ENCODE measurements around the gene ZNF525. TPM values are rescaled to one million over a fixed set of nuclear protein-coding genes. Genes with fewer than 3 reads are reported as not detected.

The ZNF525 gene
- 10 to 100 TPM; 15.0 to 25.7 (median 22.3) TPM for total RNA-seq

- Histone ChIP-seq H3K9me3 (no peaks in the 10 kb centered on the region), H3K4me1 (no peaks in the 10 kb centered on the region), H3K27ac (peak within 1 kb of the TSS; percentile 74 to 83), H3K27me3 (no peaks in the 10 kb centered on the region), H3K36me3 (no peaks in the 10 kb centered on the region), H3K4me3 (peak within 1 kb of the TSS; percentile 52 to 65)
- intact Hi-C loops (cut with DNase I; ENCODE audit: low total_unique reads): no loop called here
- TF ChIP-seq CTCF (IDR thresholded peaks at IDR 0.05) (no peak), POLR2A (IDR thresholded peaks at IDR 0.05) (peak in 1 of 2 donors; percentile 44)
- DNase-seq: peak; percentile 92
Measured at GRCh38 chr19:53365134-53365898, at the start of gene ZNF525. Gene ZNF525 (plus strand): TSS chr19:53365705. CDS start chr19:53372282, 6,577 bp downstream.

DNA sequence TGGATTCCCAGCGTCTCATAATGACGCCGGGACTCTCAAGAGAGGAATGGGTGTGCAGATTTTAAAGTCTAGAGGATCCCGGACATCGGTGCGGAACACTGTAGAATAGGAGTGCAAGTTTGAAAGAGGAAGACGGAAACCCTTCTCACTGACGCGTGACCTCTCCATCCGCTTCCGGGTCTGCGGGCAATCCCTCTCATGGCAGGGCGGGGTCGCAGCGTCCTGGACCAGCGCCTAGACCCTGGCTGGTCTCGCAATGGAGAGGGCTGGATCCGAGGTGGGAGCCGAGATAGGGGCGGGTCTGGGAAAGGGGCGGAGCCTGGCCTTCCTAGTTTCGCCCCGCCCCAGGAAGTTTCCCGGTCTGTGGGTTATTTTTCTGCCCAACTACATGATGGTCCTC lies 36.5 kb upstream of the ZNF525 start:
- Histone ChIP-seq H3K27me3 (no peaks in the 10 kb centered on the region), H3K27ac (no peak overlapping the region), H3K36me3 (no peaks in the 10 kb centered on the region), H3K9me3 (no peaks in the 10 kb centered on the region), H3K4me3 (no peak overlapping the region), H3K4me1 (no peaks in the 10 kb centered on the region)
- peak; percentile 35 to 70 for DNase-seq
- TF ChIP-seq CTCF (IDR thresholded peaks at IDR 0.05) (no peak), POLR2A (IDR thresholded peaks at IDR 0.05) (no peak)
- intact Hi-C loops (cut with DNase I; ENCODE audit: low total_unique reads): no loop called here

- TF ChIP-seq POLR2A (IDR thresholded peaks at IDR 0.05): no peak
- no peak for TF ChIP-seq CTCF (IDR thresholded peaks at IDR 0.05)
- Histone ChIP-seq H3K4me1 (no peaks in the 10 kb centered on the region), H3K36me3 (no peaks in the 10 kb centered on the region), H3K27me3 (no peaks in the 10 kb centered on the region), H3K9me3 (no peaks in the 10 kb centered on the region), H3K27ac (peak overlapping the region; percentile 79 to 88), H3K4me3 (peak overlapping the region in 1 of 2 donors; percentile 77)
- no peak for DNase-seq
- intact Hi-C loops (cut with DNase I; ENCODE audit: low total_unique reads): no loop called here
Measured at GRCh38 chr19:53332484-53332883, 33.0 kb upstream of the ZNF525 start.

GRCh38 chr19:53333066-53333462 lies 32.4 kb upstream of the ZNF525 start:
- H3K9me3 ChIP-seq: no peaks in the 10 kb centered on the region
- intact Hi-C loops (cut with DNase I; ENCODE audit: low total_unique reads): no loop called here
- TF ChIP-seq CTCF (IDR thresholded peaks at IDR 0.05) (no peak), POLR2A (IDR thresholded peaks at IDR 0.05) (no peak)
- H3K36me3 ChIP-seq: no peaks in the 10 kb centered on the region
- H3K4me1 ChIP-seq: no peaks in the 10 kb centered on the region
- peak overlapping the region; percentile 60 to 77 for H3K4me3 ChIP-seq
- peak; percentile 41 to 71 for DNase-seq
- H3K27me3 ChIP-seq: no peaks in the 10 kb centered on the region
- H3K27ac ChIP-seq: peak overlapping the region; percentile 79 to 88
